ENCODE results near the gene PALS1.
"Not testable (repeated sequence)": the region's sequence is repeated elsewhere in the genome, so short reads cannot be mapped to it uniquely, and the experiment has no call there.

Gene PALS1

GRCh38 chr14:67257906-67258305 lies 16.7 kb downstream of the PALS1 start:
- DNase-seq (ENCODE audit: low read depth in 1 of 2, low spot score in 1 of 2), result no peak

GRCh38 chr14:67260965-67261364 lies 19.7 kb downstream of the PALS1 start:
- no peak for DNase-seq (ENCODE audit: low read depth in 1 of 2, low spot score in 1 of 2)

- DNase-seq (ENCODE audit: low read depth in 1 of 2, low spot score in 1 of 2), result no peak
Measured at GRCh38 chr14:67263499-67264149, 22.4 kb downstream of the PALS1 start.

- DNase-seq (ENCODE audit: low read depth in 1 of 2, low spot score in 1 of 2), result no peak
Measured at GRCh38 chr14:67265131-67265530, 23.9 kb downstream of the PALS1 start.

- DNase-seq (ENCODE audit: low read depth in 1 of 2, low spot score in 1 of 2), result no peak
Measured at GRCh38 chr14:67267576-67268328, 26.5 kb downstream of the PALS1 start.

- no peak for DNase-seq (ENCODE audit: low read depth in 1 of 2, low spot score in 1 of 2)
Measured at GRCh38 chr14:67268426-67269150, 27.4 kb downstream of the PALS1 start.

- DNase-seq (ENCODE audit: low read depth in 1 of 2, low spot score in 1 of 2), result no peak
Measured at GRCh38 chr14:67269298-67270060, 28.2 kb downstream of the PALS1 start.

GRCh38 chr14:67270145-67270753 lies 29.0 kb downstream of the PALS1 start:
- DNase-seq (ENCODE audit: low read depth in 1 of 2, low spot score in 1 of 2), result no peak

- DNase-seq (ENCODE audit: low read depth in 1 of 2, low spot score in 1 of 2), result no peak
Measured at GRCh38 chr14:67270933-67271332, 29.7 kb downstream of the PALS1 start.

GRCh38 chr14:67273281-67273680 lies 32.0 kb downstream of the PALS1 start:
- DNase-seq (ENCODE audit: low read depth in 1 of 2, low spot score in 1 of 2), result not testable (repeated sequence)

- DNase-seq (ENCODE audit: low read depth in 1 of 2, low spot score in 1 of 2), result no peak
Measured at GRCh38 chr14:67276131-67276530, 34.9 kb downstream of the PALS1 start.

GRCh38 chr14:67280506-67280905 lies 39.3 kb downstream of the PALS1 start:
- DNase-seq (ENCODE audit: low read depth in 1 of 2, low spot score in 1 of 2), result no peak

- no peak for DNase-seq (ENCODE audit: low read depth in 1 of 2, low spot score in 1 of 2)
Measured at GRCh38 chr14:67285876-67286452, 44.7 kb downstream of the PALS1 start.

Data from activated T-helper 1 cell treated with anti-CD3 and anti-CD28 coated beads, Interleukin-2, amount 50 U/mL, for 16 hours (primary cell).